Endothelial cell (in vitro differentiated cells): ENCODE data around the gene SGTB. TPM values are rescaled to one million over a fixed set of nuclear protein-coding genes. Genes with fewer than 3 reads are reported as not detected.

Experiments used
- DNase-seq: peaks from one replicate; pipeline ENCODE4 v3.0.0; 2021; ENCODE audit warnings: low spot score
- H3K27ac Mint-ChIP-seq: one replicate; pipeline ENCODE4 v1.8.0; 2021; ENCODE audit warnings: mixed read lengths, inconsistent platforms; ENCODE audit not compliant: unreplicated experiment
- H3K27me3 Mint-ChIP-seq: one replicate; pipeline ENCODE4 v1.8.0; 2021; ENCODE audit warnings: mild to moderate bottlenecking, moderate library complexity, mixed read lengths, inconsistent platforms; ENCODE audit not compliant: unreplicated experiment
- H3K36me3 Mint-ChIP-seq: one replicate; pipeline ENCODE4 v1.8.0; 2021; ENCODE audit warnings: mild to moderate bottlenecking, low read depth, mixed read lengths, inconsistent platforms; ENCODE audit not compliant: unreplicated experiment
- H3K4me1 Mint-ChIP-seq: one replicate; pipeline ENCODE4 v1.8.0; 2021; ENCODE audit warnings: mild to moderate bottlenecking, mixed read lengths, inconsistent platforms; ENCODE audit not compliant: unreplicated experiment
- H3K4me3 Mint-ChIP-seq: one replicate; pipeline ENCODE4 v1.8.0; 2021; ENCODE audit warnings: mild to moderate bottlenecking, mixed read lengths, inconsistent platforms; ENCODE audit not compliant: unreplicated experiment
- H3K9me3 Mint-ChIP-seq: one replicate; pipeline ENCODE4 v1.8.0; 2021; ENCODE audit warnings: mixed read lengths, inconsistent platforms; ENCODE audit not compliant: unreplicated experiment
- total RNA-seq: library from RNA; stranded (reverse); fragmentation: NEBNext Ultra II Directional; extraction: Animal tissue kit (Norgen Biotek cat#: 25700); gene quantifications from one replicate; pipeline ENCODE4 v1.2.1, GENCODE V29; 2021; ENCODE audit not compliant: unreplicated experiment
- TF ChIP-seq, protein P1 (sequence below): fragments of 200-600 bp; sonication (generic); IDR thresholded peaks from one replicate; pipeline ENCODE4 v1.5.0; 2021; ENCODE audit warnings: antibody characterized with exemption; ENCODE audit not compliant: unreplicated experiment

The SGTB gene
- total RNA-seq, 1 donor from 2014 or later, result 8.3 TPM

DNA sequence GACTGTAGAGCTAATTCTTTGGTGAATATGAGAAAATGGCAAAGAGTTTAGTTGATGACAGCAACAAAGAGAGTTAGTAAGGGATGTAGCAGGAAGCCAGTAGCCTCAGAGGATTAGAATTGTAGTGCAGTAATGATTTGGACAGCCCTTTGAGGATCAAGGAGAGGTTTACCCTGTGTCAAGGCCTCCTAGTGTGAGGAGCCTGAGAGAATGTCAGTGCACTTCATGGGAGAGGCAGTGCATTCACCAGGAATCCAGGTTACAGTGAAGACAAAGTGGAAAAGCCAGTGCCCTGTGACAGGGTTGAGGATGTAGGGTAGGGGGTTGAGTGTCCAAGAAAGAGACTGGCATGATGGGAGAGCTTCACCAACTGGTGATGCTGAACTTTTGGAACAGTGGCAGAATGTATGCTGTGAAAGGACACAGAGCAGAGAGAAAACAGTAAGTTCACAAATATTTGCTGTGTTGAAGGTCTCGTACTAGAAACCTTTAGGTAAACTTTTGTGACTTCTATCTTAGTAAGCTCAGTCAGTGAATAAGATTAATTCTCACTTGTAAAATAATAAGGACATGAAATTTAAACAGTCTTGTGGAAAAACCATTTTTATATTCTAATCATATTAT, 27.4 kb upstream of the SGTB start:
- peaks cover 3% of the 10 kb centered on the region for H3K27me3 Mint-ChIP-seq
- TF ChIP-seq, protein P1, sequence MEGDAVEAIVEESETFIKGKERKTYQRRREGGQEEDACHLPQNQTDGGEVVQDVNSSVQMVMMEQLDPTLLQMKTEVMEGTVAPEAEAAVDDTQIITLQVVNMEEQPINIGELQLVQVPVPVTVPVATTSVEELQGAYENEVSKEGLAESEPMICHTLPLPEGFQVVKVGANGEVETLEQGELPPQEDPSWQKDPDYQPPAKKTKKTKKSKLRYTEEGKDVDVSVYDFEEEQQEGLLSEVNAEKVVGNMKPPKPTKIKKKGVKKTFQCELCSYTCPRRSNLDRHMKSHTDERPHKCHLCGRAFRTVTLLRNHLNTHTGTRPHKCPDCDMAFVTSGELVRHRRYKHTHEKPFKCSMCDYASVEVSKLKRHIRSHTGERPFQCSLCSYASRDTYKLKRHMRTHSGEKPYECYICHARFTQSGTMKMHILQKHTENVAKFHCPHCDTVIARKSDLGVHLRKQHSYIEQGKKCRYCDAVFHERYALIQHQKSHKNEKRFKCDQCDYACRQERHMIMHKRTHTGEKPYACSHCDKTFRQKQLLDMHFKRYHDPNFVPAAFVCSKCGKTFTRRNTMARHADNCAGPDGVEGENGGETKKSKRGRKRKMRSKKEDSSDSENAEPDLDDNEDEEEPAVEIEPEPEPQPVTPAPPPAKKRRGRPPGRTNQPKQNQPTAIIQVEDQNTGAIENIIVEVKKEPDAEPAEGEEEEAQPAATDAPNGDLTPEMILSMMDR, result no peak
- peaks cover 7% of the 10 kb centered on the region for H3K4me1 Mint-ChIP-seq
- H3K36me3 Mint-ChIP-seq, result peaks cover 14% of the 10 kb centered on the region
- no peaks in the 10 kb centered on the region for H3K9me3 Mint-ChIP-seq
- H3K27ac Mint-ChIP-seq, result no peak overlapping the region
- no peak for DNase-seq
- no peak overlapping the region for H3K4me3 Mint-ChIP-seq

DNA sequence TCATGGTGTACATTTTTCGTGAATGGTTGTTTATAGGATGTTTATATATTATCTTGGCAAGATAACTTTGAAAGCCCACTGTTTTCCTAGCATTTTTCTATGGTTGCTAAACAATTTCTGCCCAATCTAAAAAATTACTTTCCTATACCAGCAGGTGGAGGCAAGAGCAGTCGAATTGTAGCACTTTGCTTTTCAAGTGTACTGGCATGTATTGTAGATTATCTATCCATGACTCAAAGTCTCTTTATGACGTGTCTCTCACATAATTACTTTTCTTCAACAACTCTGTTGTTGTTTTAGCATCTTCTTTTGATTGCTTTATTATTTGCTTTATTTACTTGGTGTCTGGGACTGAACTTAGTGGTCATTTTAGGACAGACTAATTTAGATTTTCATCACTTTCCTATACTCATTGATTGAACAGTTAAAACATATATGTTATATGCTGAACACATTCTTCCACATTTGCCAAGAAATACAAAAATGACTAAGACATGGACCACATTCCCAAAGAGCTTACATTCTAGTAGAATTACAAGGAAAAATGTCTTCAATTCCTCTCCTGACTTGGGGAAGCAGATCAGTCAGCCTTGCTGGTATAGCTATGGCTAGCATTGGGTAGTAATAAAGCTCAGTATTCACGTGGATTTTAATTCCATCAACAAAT, 20.8 kb upstream of the SGTB start:
- DNase-seq, result peak; percentile 18
- Mint-ChIP-seq H3K4me1 (peaks cover 7% of the 10 kb centered on the region), H3K4me3 (no peak overlapping the region), H3K9me3 (no peaks in the 10 kb centered on the region), H3K27ac (no peak overlapping the region), H3K27me3 (peaks cover 4% of the 10 kb centered on the region), H3K36me3 (peaks cover 9% of the 10 kb centered on the region)
- TF ChIP-seq, protein P1, result peak; percentile 81

- H3K27ac Mint-ChIP-seq, result no peak overlapping the region
- no peaks in the 10 kb centered on the region for H3K9me3 Mint-ChIP-seq
- no peaks in the 10 kb centered on the region for H3K36me3 Mint-ChIP-seq
- peaks cover 9% of the 10 kb centered on the region for H3K4me1 Mint-ChIP-seq
- TF ChIP-seq, protein P1, result no peak
- no peak for DNase-seq
- H3K27me3 Mint-ChIP-seq, result peaks cover 3% of the 10 kb centered on the region
- no peak overlapping the region for H3K4me3 Mint-ChIP-seq
These were observed 17.3 kb upstream of the SGTB start for GRCh38 chr5:65739162-65739561.

DNA sequence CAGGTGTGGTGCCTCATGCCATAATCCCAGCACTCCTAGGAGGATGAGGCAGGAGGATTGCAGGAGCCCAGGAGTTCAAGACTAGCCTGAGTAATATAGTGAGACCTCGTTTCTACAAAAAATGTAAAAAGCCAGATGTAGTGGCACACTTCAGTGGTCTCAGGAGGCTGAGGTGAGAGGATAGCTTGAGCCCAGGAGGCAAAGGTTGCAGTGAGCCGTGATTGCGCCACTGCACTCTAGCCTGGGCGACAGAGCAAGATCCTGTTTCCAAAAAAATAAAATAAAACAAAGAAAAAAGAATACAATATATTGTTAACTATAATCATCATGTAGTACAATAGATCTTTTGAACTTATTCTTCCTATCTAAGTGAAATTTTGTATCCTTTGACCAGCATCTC, 16.4 kb upstream of the SGTB start:
- peaks cover 3% of the 10 kb centered on the region for H3K27me3 Mint-ChIP-seq
- no peak for DNase-seq
- H3K4me3 Mint-ChIP-seq, result no peak overlapping the region
- TF ChIP-seq, protein P1, result no peak
- H3K27ac Mint-ChIP-seq, result no peak overlapping the region
- no peaks in the 10 kb centered on the region for H3K36me3 Mint-ChIP-seq
- H3K9me3 Mint-ChIP-seq, result no peaks in the 10 kb centered on the region
- H3K4me1 Mint-ChIP-seq, result peaks cover 9% of the 10 kb centered on the region

DNA sequence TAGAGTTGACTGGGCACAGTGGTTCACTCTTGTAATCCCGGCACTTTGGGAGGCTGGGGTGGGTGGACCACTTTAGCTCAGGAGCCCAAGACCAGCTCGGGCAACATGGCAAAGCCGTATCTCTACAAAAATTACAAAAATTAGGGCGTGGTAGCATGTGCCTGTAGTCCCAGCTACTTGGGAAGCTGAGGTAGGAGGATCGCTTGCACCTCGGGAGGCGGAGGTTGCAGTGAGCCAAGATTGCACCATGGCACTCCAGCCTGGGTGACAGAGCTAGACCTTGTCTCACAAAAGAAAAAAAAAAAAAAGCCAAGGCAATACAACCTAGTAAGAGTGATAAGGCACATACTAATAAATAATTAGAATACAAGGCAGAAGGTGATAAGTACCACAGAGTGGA, 15.9 kb upstream of the SGTB start:
- H3K27me3 Mint-ChIP-seq, result peaks cover 3% of the 10 kb centered on the region
- H3K9me3 Mint-ChIP-seq, result no peaks in the 10 kb centered on the region
- no peak overlapping the region for H3K4me3 Mint-ChIP-seq
- no peak for DNase-seq
- H3K36me3 Mint-ChIP-seq, result no peaks in the 10 kb centered on the region
- H3K4me1 Mint-ChIP-seq, result peaks cover 9% of the 10 kb centered on the region
- TF ChIP-seq, protein P1, result no peak
- no peak overlapping the region for H3K27ac Mint-ChIP-seq
